ENCODE measurements around the gene NCL.
"Not testable (repeated sequence)": the region's sequence is repeated elsewhere in the genome, so short reads cannot be mapped to it uniquely, and the experiment has no call there.

Gene NCL

DNA sequence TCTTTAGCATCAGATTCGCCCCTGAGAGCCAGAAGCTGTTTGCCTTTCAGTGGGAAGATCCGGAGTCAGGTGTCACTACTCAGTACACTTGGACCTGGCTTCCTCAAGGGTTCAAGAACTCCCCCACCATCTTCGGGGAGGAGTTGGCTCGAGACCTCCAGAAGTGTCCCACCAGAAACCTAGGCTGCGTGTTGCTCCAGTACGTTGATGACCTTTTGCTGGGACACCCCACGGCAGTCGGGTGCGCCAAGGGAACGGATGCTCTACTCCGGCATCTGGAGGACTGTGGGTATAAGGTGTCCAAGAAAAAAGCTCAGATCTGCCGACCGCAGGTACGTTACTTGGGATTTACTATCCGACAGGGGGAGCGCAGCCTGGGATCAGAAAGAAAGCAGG, 60.1 kb downstream of the NCL start:
- H3K27me3 ChIP-seq (replicated peaks in 2 of 5; ENCODE audit: control insufficient read depth in 4 of 5, insufficient read depth in 5 of 5, low read length in 4 of 5); DNase-seq; H3K9me3 ChIP-seq (ENCODE audit: control extremely low read depth in 1 of 5, control insufficient read depth in 4 of 5, insufficient read depth in 2 of 5, low read depth in 1 of 5, low read length in 4 of 5); H3K27ac ChIP-seq (ENCODE audit: insufficient read depth in 1 of 2, low read depth in 1 of 2, low read length in 2 of 2, poor library complexity in 1 of 2, severe bottlenecking in 2 of 2); H3K4me3 ChIP-seq (ENCODE audit: control insufficient read depth in 1 of 7, extremely low read depth in 1 of 7, insufficient read depth in 4 of 7, low read depth in 2 of 7, low read length in 6 of 7); POLR2A ChIA-PET; H3K36me3 ChIP-seq (ENCODE audit: control insufficient read depth in 4 of 4, insufficient read depth in 4 of 4, low read length in 3 of 4): not testable (repeated sequence)
- 98% methylated on average over 14 of the region's 16 CpGs for WGBS (ENCODE audit: insufficient coverage)
- CTCF ChIA-PET: interaction anchor here (1.2 to 17.1 kb wide), 4 partner anchors 8 to 178 kb away, joined by 3 to 234 read pairs (median 5); no protein-coding TSS in a partner anchor
- peaks cover 0 to 26% (median 16%) of the 10 kb centered on the region in 4 experiments for H3K4me1 ChIP-seq (ENCODE audit: control extremely low read depth in 1 of 4, control insufficient read depth in 4 of 4, insufficient read depth in 4 of 4, low read length in 3 of 4)
